Mesangial cell (primary cell): ENCODE data around the gene TTC34. TPM values are rescaled to one million over a fixed set of nuclear protein-coding genes. Genes with fewer than 3 reads are reported as not detected.

Experiments used
- total RNA-seq: library from RNA; depleted of rRNA; stranded (reverse); fragments of >200 nt; gene quantifications from 2 replicates; pipeline ENCODE4 v1.2.3, GENCODE V29; 2015

Gene TTC34
- 0.16 and 0.38 TPM in 2 replicates for total RNA-seq

GRCh38 chr1:2801535-2802291 is at the start of gene TTC34:
TTC34 (minus strand) TSS chr1:2801693; CDS start chr1:2800827, 866 bp downstream.

GRCh38 chr1:2632561-2633361 is 168.7 kb downstream of the TTC34 start, which contains the start of gene MMEL1:
MMEL1 (minus strand) TSS chr1:2633016; CDS start chr1:2629484, 3,532 bp downstream.

DNA sequence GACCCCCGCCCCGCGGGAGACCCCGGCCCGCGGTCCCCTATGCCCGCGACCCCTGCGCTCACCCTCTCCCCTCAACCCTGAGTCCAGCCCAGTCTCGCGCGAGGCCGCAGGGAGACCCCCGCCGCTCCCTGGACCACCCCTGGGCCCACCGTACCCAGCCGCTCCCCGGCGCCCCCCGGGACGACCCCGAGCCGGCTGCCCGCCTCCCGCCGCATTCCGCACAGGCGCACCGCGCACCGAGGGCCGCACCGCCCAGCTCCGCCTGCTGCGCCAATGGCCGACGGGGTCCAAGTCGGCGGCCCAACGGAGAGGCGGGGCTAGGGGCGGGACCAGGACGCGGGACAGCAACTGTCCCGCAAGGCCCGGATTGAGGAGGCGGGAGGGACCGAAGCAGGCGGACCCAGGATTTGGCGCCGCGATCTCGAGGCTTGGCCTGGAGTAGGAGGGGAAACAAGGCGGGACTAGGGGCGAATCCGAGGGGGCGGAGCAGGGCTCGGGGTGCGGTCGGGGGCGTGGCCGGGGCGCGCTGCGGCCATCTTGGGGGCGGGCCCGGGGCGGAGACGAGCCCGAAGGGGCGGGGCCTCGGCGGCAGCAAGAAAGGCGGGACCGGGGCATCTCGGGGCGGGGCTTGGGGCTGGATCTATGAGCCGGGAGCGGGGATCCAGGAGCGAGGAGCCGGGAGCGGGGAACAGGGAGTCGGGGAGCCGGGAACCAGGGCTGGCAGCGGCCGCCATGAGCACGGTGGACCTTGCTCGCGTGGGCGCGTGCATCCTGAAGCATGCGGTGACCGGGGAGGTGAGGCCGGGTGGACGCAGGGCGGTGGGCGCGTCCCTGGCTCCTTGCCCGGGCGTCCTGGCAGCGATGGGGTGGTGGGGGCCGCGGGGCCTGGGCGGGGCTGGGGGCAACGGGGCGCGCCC is 215.1 kb downstream of the TTC34 start, which contains the start of gene PRXL2B:
TSS of gene PRXL2B (plus strand) at position 624 of the 917 bp plus-strand sequence. CDS start at position 733, 109 bp downstream.

Other genes starting within 250 kb of the TTC34 start
- 5.9 and 8.1 TPM in 2 replicates for gene TNFRSF14, start 245.3 kb downstream of the TTC34 start, total RNA-seq
- 27.8 and 35.7 TPM in 2 replicates for gene PRXL2B, start 214.9 kb downstream of the TTC34 start, total RNA-seq
- gene MMEL1, start 168.7 kb downstream of the TTC34 start, total RNA-seq, result 0.38 TPM in 1 of 2 replicates, not detected in the other
- gene ACTRT2, start 219.8 kb upstream of the TTC34 start, total RNA-seq, result not detected in 2 replicates